ENCODE data around the gene CCDC142.

GRCh38 chr2:74472945-74473258 is 9.9 kb downstream of the CCDC142 start:
- TF ChIP-seq CTCF (IDR thresholded peaks at IDR 0.05; ENCODE audit: low read depth, low read length, missing input control), result no peak
- no peak for TF ChIP-seq MAX (IDR thresholded peaks at IDR 0.05)
- no peak for TF ChIP-seq REST (IDR thresholded peaks at IDR 0.05)
- no peak for TF ChIP-seq RAD21 (IDR thresholded peaks at IDR 0.05)
- TF ChIP-seq JUND (IDR thresholded peaks at IDR 0.05), result no peak
- TF ChIP-seq YY1 (IDR thresholded peaks at IDR 0.05), result no peak
- no peak for TF ChIP-seq HNF4G (IDR thresholded peaks at IDR 0.05)
- TF ChIP-seq ATF3 (IDR thresholded peaks at IDR 0.05), result no peak
- no peak for TF ChIP-seq GABPA (IDR thresholded peaks at IDR 0.05 in 1 of 2, conservative IDR thresholded peaks at IDR 0.05 in 1 of 2)
- TF ChIP-seq TAF1 (conservative IDR thresholded peaks at IDR 0.05), result no peak
- no peak for TF ChIP-seq RXRA (IDR thresholded peaks at IDR 0.05)
- no peak for TF ChIP-seq FOXA1 (IDR thresholded peaks at IDR 0.05)

Data from liver (tissue), 3 donors.